Type B pancreatic cell (in vitro differentiated cells): ENCODE data around the gene CLMN. TPM values are rescaled to one million over a fixed set of nuclear protein-coding genes. Genes with fewer than 3 reads are reported as not detected.

Experiments
- DNase-seq: peaks from one replicate; pipeline ENCODE4 v3.0.0; 2021; ENCODE audit warnings: mixed read lengths; ENCODE audit not compliant: unreplicated experiment; ENCODE audit errors: extremely low spot score
- H3K27ac Mint-ChIP-seq: 2 replicates; pipeline ENCODE4 v1.8.0; 2021; ENCODE audit warnings: mild to moderate bottlenecking, mixed read lengths
- H3K27me3 Mint-ChIP-seq: 2 replicates; pipeline ENCODE4 v1.8.0; 2021; ENCODE audit warnings: mixed read lengths
- H3K36me3 Mint-ChIP-seq: 2 replicates; pipeline ENCODE4 v1.8.0; 2021; ENCODE audit warnings: mixed read lengths
- H3K4me1 Mint-ChIP-seq: one replicate; pipeline ENCODE4 v1.8.0; 2021; ENCODE audit warnings: mixed read lengths; ENCODE audit not compliant: unreplicated experiment
- H3K4me3 Mint-ChIP-seq: 2 replicates; pipeline ENCODE4 v1.8.0; 2021; ENCODE audit warnings: mild to moderate bottlenecking, mixed read lengths
- H3K9me3 Mint-ChIP-seq: 2 replicates; pipeline ENCODE4 v1.8.0; 2021; ENCODE audit warnings: mixed read lengths
- total RNA-seq: library from RNA; stranded (reverse); gene quantifications from 2 replicates; pipeline ENCODE4 v1.2.1, GENCODE V29; 2021; ENCODE audit warnings: low replicate concordance
- TF ChIP-seq, protein P1 (sequence below): fragments of 200-600 bp; sonication (generic); conservative IDR thresholded peaks from 2 replicates; pipeline ENCODE4 v1.5.0; 2021; ENCODE audit warnings: antibody characterized with exemption, mild to moderate bottlenecking

CLMN gene
- total RNA-seq, 1 donor from 2014 or later, result 23.0 TPM

DNA sequence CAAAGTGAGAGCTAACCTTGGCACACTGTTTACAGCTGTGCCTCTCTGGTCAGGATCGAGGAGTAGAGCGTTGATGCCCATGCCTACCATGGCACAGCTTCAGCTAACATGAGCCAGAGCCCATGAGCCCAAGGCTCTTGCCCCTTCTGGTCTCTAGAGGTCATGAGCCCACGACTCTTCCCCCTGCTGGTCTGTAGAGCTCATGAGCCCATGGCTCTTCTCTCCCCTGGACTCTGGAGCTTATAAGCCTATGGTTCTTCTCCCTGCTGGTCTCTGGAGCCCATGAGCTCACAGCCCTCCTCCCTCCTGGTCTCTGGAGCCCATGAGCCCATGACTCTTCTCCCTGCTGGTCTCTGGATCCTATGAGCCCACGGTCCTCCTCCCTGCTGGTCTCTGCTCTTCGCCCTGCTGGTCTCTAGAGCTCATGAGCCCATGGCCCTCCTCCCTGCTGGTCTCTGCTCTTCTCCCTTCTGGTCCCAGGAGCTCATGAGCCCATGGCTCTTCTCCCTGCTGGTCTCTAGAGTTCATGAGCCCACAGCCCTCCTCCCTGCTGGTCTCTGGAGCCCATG, 16.6 kb upstream of the CLMN start:
- no peaks in the 10 kb centered on the region for H3K36me3 Mint-ChIP-seq
- H3K27me3 Mint-ChIP-seq, result peaks cover 8% of the 10 kb centered on the region
- peaks cover 10% of the 10 kb centered on the region for H3K4me1 Mint-ChIP-seq
- H3K9me3 Mint-ChIP-seq, result no peaks in the 10 kb centered on the region
- H3K4me3 Mint-ChIP-seq, result no peak overlapping the region
- no peak for DNase-seq
- no peak overlapping the region for H3K27ac Mint-ChIP-seq
- TF ChIP-seq, protein P1, sequence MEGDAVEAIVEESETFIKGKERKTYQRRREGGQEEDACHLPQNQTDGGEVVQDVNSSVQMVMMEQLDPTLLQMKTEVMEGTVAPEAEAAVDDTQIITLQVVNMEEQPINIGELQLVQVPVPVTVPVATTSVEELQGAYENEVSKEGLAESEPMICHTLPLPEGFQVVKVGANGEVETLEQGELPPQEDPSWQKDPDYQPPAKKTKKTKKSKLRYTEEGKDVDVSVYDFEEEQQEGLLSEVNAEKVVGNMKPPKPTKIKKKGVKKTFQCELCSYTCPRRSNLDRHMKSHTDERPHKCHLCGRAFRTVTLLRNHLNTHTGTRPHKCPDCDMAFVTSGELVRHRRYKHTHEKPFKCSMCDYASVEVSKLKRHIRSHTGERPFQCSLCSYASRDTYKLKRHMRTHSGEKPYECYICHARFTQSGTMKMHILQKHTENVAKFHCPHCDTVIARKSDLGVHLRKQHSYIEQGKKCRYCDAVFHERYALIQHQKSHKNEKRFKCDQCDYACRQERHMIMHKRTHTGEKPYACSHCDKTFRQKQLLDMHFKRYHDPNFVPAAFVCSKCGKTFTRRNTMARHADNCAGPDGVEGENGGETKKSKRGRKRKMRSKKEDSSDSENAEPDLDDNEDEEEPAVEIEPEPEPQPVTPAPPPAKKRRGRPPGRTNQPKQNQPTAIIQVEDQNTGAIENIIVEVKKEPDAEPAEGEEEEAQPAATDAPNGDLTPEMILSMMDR, result no peak

- no peak overlapping the region for H3K27ac Mint-ChIP-seq
- H3K36me3 Mint-ChIP-seq, result no peaks in the 10 kb centered on the region
- DNase-seq, result no peak
- no peaks in the 10 kb centered on the region for H3K9me3 Mint-ChIP-seq
- H3K4me3 Mint-ChIP-seq, result no peak overlapping the region
- TF ChIP-seq, protein P1, result no peak
- peaks cover 10% of the 10 kb centered on the region for H3K4me1 Mint-ChIP-seq
- H3K27me3 Mint-ChIP-seq, result peaks cover 4% of the 10 kb centered on the region
These were observed 15.4 kb upstream of the CLMN start for GRCh38 chr14:95335071-95335470.

DNA sequence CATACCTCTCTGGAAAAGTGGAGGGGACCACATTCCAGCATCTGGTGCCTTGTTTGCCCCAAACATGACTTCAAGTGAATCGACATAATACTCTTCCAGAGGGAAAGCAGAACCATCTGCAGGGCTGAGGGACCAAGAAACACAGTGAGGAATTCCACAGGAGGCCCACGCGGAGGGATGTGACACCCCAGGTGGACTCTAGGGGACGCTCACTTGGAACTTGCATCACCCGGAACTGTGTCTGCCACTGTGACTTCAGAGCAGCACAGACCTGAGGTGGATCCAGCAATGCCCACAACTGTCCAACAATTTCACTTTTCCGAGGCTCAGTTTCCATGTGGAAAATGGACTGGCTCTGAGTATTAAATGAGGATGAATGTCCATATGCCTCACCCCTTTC, 14.3 kb upstream of the CLMN start:
- Mint-ChIP-seq H3K9me3 (no peaks in the 10 kb centered on the region), H3K36me3 (no peaks in the 10 kb centered on the region), H3K27ac (no peak overlapping the region), H3K4me3 (no peak overlapping the region), H3K4me1 (peaks cover 10% of the 10 kb centered on the region), H3K27me3 (peaks cover 4% of the 10 kb centered on the region)
- no peak for DNase-seq
- TF ChIP-seq, protein P1, result no peak

DNA sequence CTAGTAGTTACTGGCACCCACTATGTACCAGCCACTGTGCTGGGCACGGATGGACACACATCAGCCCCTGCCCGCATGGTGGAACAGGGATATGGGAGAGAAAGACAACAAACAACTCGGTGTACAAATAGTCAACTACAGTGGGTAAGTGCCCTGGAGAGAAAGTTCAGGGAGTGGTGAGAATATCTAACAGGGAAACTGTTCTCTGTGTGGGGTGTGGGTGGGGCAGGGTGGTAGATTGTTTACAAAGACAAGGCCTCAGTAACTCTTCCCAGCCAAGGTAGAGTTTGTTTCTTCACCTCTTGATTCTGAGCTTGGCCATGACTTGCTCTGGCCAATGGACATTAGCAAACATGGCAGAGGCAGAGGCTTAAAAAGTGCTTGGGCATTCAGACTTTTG, 12.9 kb upstream of the CLMN start:
- H3K4me1 Mint-ChIP-seq, result peaks cover 10% of the 10 kb centered on the region
- H3K36me3 Mint-ChIP-seq, result no peaks in the 10 kb centered on the region
- H3K4me3 Mint-ChIP-seq, result no peak overlapping the region
- TF ChIP-seq, protein P1, result no peak
- no peaks in the 10 kb centered on the region for H3K9me3 Mint-ChIP-seq
- peaks cover under 1% of the 10 kb centered on the region for H3K27me3 Mint-ChIP-seq
- no peak overlapping the region for H3K27ac Mint-ChIP-seq
- no peak for DNase-seq

DNA sequence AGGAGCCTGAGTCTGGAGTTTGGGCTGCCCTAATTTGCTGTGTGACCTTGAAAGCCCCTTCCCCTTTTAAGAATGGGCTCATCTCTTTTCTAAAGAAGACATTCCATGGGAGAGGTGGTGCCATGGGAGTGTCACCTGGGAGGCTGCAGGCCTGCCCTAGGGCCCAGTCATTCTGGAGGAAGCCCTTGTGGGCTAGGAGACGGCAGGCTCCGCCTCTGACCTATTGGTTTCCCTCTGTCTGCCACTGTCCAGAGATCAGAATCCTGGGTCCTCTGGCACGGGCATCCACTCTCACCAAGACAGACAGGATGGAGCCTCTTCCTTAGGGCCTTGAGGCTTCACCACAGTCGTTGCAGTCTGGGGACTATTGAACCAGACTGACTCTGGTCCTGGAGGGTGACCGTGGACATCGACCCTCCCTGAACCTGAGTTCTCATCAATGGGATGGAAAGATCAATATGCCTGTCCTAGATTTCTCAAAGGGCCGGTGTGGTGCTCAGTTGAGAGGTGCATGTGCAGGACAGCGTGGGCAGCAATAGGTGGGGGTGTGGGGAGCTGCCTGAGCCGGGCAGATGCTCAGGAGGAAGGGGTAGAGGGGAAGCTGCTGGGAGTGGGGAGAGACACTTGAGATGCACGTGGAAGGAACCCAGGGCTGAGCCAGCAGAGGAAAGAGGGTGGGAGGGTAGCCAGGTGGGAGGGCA, 12.2 kb upstream of the CLMN start:
- DNase-seq, result no peak
- Mint-ChIP-seq H3K4me3 (no peak overlapping the region), H3K36me3 (no peaks in the 10 kb centered on the region), H3K4me1 (peaks cover 6% of the 10 kb centered on the region), H3K27ac (no peak overlapping the region), H3K9me3 (no peaks in the 10 kb centered on the region), H3K27me3 (no peaks in the 10 kb centered on the region)
- TF ChIP-seq, protein P1, result no peak
